Activated CD8-positive, alpha-beta memory T cell treated with anti-CD3 and anti-CD28 coated beads, Interleukin-2, amount 50 U/mL, for 24 hours (primary cell): ENCODE results near the gene ELOVL2.
"Not testable (repeated sequence)": the region's sequence is repeated elsewhere in the genome, so short reads cannot be mapped to it uniquely, and the experiment has no call there.

Source experiments
- DNase-seq: peaks from one replicate; pipeline ENCODE4 v3.0.0-alpha.2; 2020; ENCODE audit errors: extremely low read depth

The ELOVL2 gene, protein sequence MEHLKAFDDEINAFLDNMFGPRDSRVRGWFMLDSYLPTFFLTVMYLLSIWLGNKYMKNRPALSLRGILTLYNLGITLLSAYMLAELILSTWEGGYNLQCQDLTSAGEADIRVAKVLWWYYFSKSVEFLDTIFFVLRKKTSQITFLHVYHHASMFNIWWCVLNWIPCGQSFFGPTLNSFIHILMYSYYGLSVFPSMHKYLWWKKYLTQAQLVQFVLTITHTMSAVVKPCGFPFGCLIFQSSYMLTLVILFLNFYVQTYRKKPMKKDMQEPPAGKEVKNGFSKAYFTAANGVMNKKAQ

DNA sequence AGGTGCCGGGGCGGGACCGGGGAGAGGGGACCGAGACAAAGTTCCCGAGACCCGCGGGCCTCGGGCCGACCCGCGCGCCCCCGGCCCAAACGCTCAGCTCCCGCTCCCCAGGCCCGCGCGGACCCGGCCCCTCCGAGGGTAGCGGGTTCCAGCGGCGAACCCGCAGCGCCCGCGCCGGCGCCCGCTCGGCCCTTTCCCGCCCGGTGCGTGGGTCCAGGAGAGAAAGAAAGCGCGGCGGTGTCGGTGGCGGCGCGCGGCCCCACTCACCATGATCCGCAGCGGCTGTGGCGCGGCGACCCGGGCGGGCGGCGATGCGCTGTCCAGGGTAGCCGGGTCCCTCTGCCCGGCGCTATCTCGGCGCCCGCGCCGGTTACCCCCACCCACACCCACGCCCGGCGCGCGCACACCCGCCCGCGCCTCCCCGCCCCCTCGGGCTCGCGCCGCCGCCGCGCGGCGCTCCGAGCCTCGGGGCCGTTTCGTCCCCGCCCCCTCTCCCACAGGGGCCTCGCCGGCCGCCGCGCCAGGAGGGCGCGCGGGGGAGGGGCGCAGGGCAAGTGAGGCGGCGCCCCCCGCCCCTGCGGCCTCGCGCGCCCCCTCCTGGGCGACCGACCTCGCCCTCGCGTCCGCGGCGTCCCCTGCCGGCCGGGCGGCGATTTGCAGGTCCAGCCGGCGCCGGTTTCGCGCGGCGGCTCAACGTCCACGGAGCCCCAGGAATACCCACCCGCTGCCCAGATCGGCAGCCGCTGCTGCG lies at the start of gene ELOVL2:
Gene ELOVL2, minus strand, starts transcription at position 345 of the 751 bp plus-strand sequence. Its CDS starts 75 bp downstream, at position 270.
- no peak for DNase-seq

DNA sequence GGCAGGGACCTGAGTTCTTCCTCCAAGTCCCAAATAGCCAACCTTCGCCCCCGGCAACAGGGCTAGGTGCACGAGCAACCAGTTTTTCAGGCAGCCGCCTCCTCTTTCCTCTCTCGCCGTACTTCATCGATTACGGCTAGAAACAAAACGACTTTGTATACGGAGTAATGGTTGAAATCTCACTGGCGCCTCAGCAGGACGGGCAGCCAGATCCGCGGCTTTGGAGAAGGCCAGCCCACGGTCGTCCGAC lies 49.2 kb upstream of the ELOVL2 start:
- DNase-seq = no peak

DNA sequence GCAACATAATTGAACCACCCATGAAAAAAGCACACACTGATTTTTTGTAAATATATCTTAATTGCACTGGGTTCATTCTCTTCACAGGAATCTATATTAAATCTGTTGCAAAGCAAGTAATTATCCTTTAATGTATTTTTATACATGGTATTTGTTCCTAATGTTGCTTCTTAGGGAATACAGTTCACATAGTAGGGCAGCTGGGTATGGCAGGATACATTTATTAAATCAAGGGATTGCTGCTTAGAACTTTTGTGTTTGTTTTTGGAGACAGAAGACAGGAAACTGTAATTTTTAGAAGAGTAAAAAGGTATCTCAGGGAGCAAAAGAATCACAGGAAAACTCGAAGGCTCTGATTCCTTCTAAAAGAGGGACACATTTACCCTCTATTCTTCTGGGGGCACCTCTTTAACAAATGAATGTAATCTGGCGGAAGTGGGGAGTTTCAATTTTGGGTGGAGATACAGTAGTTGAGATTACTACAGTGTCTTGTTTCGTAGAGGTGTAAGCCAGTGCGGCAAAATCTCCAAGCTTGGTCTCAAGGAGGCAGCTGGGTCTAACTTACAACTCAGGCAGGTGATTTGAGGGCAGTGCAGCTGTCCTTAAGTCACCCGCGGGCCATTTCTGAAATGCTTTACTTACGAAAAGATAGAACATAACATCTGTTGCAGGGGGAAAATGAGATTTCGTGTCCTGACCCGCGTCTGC lies 48.7 kb upstream of the ELOVL2 start:
- no peak for DNase-seq

DNA sequence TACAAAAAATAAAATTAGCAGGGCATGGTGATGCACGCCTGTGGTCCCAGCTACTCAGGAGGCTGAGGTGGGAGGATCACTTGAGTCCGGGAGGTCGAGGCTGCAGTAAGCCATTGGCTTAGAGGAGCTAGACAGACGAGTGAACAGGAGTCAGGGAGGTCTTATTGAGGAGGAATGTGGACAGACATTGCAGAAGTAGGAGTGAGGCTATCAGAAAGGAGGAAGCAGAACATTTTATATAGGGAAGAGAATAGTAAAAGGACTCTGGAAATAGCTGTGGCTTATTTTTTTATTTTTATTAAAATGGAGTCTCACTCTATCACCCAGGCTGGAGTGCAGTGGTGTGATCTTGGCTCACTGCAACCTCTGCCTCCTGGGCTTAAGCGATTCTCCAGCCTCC lies 47.0 kb upstream of the ELOVL2 start:
- DNase-seq = not testable (repeated sequence)

DNA sequence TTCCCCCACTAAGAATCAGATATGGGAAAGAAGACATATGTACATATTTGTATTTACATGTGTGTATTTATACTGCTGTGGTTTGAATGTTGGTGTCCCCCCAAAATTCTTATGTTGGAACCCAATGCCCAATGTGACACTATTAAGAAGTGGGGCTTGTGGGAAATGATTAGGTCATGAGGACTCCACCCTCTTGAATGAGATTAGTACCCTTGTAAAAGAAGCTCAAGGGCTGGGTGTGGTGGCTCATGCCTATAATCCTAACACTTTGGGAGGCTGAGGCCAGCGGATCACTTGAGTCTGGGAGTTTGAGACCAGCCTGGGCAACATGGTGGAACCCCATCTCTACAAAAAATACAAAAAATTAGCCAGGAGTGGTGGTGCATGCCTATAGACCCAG lies 45.6 kb upstream of the ELOVL2 start:
- DNase-seq = no peak

DNA sequence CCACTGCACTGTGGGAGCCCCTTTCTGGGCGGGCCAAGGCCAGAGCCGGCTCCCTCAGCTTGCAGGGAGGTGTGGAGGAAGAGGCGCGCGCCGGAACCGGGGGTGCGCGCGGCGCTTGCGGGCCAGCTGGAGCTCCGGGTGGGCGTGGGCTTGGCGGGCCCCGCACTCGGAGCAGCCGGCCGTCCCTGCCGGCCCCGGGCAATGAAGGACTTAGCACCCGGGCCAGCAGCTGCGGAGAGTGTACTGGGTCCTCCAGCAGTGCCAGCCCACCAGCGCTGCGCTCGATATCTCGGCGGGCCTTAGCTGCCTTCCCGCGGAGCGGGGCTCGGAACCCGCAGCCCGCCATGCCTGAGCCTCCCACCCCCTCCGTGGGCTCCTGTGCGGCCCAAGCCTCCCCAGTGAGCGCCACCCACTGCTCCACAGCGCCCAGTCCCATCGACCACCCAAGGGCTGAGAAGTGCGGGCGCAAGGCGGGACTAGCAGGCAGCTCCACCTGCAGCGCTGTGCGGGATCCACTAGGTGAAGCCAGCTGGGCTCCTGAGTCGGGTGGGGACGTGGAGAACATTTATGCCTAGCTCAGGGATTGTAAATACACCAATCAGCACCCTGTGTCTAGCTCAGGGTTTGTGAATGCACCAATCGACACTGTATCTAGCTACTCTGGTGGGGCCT lies 43.2 kb upstream of the ELOVL2 start:
- not testable (repeated sequence) for DNase-seq

DNA sequence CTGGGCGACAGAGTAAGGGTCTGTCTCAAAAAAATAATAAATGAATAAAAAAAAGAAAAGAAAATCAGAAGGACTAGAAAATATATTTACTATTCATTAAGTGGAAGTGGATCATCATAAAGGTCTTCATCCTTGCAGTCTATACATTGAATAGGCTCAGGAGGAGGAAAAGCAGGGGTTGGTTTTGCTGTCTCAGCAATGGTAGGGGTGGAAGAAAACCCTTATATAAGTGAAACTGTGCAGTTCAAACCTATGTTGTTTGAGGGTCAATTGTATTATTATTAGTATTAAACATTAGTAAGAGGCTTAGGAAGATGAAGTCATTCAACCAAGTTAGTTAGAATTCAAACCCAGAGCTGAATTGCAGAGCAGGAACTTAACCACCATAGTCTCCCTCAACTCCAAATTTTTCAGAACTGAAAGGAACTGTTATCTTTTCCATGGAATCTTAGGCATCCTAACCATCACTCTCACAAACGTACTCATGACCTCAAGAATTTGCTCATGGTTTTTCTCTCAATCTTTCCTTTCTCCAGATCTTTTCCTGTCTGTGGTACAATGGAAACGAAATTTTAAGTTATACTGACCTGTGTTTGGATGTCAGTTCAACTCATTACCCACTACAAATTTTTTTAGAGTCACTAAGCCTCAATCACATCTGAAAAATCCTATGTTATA lies 41.8 kb upstream of the ELOVL2 start:
- no peak for DNase-seq

DNA sequence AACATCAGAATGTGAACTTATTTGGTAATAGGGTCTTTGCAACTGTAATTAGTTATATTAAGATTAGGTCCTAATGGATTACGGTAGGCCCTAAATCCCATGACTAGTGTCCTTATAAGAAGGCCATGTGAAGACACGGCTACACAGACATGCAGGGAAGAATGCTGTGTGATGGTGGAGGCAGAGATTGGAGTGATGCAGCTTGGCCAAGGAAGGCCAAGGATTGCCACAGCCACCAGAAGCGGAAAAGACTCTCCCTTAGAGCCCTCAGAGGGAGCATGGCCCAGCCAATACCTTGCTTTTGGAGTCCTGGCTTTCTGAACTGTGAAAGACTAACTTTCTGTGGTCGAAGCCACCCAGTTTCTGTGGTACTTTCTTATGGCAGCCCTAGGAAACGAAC lies 39.9 kb upstream of the ELOVL2 start:
- no peak for DNase-seq

DNA sequence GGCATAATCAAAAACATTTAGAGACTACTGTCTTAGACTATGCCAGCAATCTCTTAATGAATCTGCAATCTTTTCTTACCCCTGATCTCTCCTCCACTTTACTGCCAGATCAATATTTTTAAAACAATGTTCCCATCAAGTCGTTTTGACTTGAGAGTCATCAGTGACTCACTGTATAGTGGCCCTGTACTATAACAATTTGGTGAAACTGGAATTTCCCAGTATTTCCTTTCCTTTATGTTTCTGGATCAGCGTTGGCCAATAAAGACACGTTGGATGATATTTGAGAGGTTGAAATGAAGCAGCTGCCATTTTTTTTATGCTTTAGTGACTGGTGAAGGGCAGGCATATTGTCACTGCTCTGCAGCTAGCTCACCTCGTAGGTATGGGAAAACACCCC lies 39.4 kb upstream of the ELOVL2 start:
- no peak for DNase-seq

DNA sequence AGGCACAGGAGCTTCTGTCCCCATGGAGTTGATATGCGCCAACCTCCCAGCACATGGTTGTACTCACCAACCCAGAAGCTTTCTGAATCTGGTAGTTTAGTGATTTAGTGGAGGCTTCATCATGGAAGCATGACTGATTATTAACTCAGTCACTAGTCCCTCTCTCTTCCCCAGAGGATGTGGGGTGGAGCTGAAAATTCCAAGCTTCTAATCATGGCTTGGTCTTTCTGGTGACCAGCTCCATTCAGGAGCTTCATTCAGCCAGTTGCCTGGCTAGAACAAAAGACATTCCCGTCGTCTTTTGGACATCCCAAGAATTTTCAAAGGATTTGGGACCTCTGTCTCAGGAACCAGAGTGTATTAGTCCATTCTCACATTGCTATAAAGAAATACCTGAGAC lies 36.2 kb upstream of the ELOVL2 start:
- DNase-seq = no peak

DNA sequence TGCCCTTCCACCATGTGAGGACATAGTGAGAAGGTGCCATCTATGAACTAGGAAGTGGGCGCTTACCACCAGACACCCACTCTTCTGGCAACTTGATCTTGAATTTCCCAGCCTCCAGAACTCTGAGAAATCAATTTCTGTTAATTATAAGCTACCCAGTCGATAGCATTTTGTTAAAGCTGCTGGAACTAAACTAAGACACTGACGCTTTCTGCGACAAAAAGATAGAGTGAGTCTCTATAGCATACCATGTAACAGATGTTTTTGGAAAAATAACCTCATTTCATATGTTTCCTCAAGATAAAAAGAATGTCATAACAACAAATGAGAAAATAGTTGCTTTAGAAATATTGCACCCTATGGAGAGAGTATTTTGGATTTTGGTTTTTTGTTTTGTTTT lies 34.2 kb upstream of the ELOVL2 start:
- DNase-seq = no peak

DNA sequence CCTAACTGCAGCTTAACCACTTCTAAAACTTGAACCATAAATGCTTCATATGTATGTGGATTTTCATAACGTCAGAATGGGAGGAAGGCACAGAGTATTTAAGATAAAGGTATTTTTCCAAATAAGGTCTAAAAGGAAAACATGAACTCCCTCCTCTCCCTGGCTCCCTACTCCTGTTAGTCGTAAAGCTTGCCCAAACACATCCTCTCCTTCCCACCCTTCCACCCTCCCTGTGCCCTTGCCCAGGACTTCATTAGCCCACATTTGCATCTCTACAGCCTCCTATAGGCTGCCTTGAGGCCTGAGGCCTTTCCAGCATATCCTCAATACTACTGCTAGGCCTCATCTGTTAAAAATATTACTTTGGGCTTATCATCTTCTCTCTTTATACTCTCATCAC lies 32.4 kb upstream of the ELOVL2 start:
- DNase-seq = no peak

DNA sequence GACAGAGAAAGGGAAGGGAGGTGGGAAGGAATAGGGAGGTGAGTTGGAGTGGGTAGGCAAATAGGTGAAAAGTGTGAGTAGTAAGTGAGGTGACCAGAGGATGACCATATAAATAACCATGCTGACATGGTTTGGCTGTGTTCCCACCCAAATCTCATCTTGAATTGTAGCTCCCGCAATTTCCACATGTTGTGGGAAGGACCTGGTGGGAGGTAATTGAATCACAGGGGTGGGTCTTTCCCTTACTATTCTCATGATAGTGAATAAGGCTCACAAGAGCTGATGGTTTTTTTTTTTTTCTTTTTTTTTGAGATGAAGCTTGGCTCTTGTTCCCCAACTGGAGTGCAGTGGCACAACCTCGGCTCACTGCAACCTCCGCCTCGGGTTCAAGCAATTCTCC lies 28.0 kb upstream of the ELOVL2 start:
- DNase-seq = no peak

DNA sequence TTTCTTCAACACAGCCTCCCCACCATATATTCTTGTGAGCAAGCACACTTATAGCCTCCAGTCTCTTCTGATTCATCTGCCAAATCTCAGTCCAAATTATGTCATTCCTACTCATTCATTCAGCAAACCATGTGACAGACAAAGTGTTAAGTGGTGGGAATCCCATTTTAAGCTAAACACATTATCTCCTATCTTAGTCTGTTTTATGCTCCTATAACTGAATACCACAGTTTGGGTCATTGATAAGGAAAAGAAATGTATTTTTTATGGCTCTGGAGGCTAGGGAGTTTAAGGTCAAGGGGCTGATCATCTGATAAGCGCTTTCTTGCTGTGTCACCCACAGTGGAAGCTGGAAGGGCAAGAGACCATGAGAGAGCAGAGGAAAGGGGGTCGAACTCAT lies 25.7 kb upstream of the ELOVL2 start:
- DNase-seq = no peak

DNA sequence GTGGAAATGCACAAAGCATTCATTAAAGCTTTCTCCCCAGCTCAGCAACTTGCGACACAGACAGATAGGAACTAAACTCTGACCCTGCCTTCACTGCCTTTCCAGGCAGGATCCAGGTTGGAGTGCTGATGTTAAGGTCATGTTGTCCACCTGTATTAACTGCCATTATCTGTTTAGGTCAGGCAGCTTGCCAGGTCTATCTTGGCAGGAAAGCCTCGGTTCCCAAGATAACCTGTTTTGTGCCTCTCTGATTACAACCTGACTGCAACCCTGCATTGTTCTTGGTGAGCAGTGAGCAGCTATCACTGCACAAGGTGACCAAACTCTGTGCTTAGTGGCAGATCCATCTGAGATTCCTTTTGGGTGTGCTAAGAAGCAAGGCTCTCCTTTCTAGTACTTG lies 23.2 kb upstream of the ELOVL2 start:
- DNase-seq = no peak

DNA sequence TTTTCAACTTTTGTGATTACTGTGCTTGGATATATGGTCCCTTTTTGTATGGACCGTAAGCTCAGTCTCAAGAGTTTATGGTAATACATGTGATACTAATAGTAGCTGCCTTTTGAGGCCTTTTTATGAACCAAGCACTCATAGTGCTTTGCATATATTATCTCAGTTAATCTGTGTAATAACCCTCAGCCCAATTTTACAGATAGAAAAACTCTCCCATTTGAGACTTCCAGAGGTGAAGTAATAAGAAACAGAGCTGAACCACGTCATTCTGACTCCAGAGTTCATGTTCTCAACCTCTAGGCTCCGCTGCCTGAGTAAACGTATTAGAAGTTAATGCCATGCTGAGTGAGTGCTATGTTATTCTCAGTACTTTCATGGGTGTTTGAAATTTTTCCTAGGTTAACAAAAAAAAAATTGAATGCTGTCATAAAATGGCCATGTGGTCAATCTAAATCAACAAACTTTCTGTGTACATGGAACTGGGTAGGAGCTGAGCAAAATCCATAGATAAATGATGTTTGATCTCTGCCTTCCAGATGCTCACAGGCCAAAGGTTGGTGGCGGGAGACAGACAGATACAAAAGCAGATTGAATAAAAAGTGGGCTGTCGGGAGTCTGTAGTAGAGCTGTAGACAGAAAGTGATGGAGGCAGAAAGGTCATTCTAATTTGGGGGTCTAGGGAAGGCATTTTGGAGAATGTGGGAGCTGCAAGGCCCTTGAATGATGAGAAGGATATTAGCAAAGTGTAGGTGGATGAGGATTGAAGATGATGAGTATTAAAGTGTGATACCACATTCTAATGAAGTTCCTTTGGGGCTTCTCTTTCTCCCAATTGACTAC lies 22.6 kb upstream of the ELOVL2 start:
- DNase-seq = no peak

DNA sequence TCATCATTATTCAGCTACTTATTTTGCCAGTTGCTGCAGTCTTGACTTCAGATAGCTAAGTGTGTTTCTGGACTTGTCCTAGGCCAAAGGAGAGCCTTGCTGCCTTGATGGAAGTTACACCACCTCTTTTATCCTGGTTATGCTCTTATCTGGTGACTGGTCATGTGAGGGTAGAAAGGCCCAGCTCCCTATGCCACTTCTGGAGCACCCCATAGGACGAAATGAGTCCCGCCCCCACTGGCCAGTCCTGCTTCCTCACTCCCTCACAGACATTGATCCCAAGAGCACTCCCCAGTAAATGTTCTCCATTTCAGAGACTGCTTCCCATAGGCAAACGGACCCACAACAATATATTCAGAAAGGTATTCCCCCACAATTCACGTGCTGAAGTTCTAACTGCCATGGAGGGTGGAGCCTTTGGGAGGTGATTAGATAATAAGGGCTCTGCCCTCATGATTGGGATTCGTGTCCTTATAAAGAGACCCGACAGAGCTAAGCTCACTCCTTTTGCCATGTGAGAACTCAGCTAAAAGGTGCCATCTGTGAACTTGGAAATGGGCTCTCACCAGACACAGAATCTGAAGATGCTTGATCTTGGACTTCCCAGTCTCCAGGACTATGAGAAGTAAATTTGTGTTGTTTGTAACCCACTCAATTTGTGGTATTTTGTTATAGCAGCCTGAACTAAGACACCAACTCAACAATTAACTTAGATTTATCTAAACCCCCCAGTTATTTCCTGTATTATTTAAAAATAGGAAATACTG lies 21.5 kb upstream of the ELOVL2 start:
- DNase-seq = no peak

DNA sequence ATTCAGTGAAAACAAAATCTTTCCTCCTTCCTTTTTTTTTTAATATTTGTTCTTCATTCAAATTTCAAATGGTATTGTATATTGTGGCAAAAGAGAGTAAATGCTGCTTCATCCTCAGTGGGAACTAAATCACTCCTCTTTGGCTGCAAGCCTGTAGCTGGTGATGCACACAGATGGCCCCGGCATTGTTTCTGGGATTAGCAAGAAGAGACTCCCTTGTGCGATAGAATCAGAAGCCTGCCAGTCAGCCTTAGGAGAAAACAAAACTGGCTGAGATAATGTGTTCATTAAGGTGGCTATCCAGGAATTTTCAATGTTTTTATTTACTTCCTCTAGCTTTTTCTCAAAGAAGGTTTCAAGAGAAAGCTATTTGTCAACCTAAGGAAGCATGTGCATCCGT lies 20.7 kb upstream of the ELOVL2 start:
- no peak for DNase-seq

DNA sequence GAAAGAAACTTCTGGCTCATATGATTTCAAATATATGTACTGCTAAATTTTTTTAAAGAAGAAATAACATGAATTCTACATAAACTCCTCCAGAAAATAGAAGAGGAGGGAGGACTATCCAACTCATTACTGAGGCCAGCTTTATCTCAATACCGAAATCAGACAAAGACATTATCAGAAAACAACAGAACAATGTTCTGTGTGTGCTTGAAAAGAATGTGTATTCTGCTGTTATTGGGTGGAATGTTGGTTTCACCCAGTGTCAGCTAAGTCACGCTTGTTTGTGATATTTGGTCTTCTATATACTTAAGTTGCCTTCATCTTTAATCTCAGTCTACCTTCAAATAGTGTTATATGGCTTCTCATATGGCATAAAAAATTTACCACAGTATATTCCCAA lies 18.6 kb upstream of the ELOVL2 start:
- DNase-seq = no peak

DNA sequence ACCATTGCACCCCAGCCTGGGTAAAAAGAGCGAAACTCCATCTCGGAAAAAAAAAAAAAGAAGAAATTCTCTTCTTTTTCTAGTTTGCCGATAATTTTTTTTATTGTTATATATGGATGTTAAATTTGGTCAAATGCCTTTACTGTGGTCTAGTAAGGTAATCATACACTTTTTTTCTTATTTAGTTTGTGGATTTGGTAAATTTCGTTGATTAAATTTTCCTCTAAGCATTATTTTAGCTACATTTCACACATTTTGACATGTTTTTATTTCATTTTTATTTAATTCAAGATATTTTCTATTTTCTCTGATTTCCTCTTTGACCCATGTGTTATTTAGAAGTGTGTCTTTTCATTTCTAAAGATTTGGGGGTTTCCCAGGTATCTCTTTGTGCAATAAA lies 18.0 kb upstream of the ELOVL2 start:
- DNase-seq = no peak
